HFF-Myc (cell line): ENCODE results near the gene PRR36.

Experiments used
- DNase-seq: peaks from one replicate; pipeline ENCODE4 v3.0.0-alpha.2; 2011; ENCODE audit warnings: low read depth; ENCODE audit errors: extremely low read depth
- H3K4me3 ChIP-seq: replicated peaks from 2 replicates; pipeline ENCODE4 v1.5.1; 2011; ENCODE audit warnings: low read depth, mild to moderate bottlenecking, control low read depth, low read length
- CTCF ChIP-seq: IDR thresholded peaks from 2 replicates; pipeline ENCODE4 v1.5.1; 2012; ENCODE audit warnings: mild to moderate bottlenecking, low read depth, low read length, control low read depth; ENCODE audit errors: missing control alignments

PRR36 gene

GRCh38 chr19:7883796-7884570 lies 9.8 kb upstream of the PRR36 start:
- no peak for TF ChIP-seq CTCF
- no peak overlapping the region for H3K4me3 ChIP-seq
- DNase-seq = no peak

- DNase-seq = no peak
- no peak overlapping the region for H3K4me3 ChIP-seq
- TF ChIP-seq CTCF = no peak
Measured at GRCh38 chr19:7883105-7883504, 8.9 kb upstream of the PRR36 start.

GRCh38 chr19:7881910-7882309 lies 7.7 kb upstream of the PRR36 start:
- no peak overlapping the region for H3K4me3 ChIP-seq
- no peak for TF ChIP-seq CTCF
- no peak for DNase-seq

GRCh38 chr19:7879836-7880235 lies 5.6 kb upstream of the PRR36 start:
- H3K4me3 ChIP-seq = no peak overlapping the region
- TF ChIP-seq CTCF = no peak
- DNase-seq = no peak

- no peak overlapping the region for H3K4me3 ChIP-seq
- DNase-seq = no peak
- no peak for TF ChIP-seq CTCF
Measured at GRCh38 chr19:7879111-7879807, 5.1 kb upstream of the PRR36 start.

- no peak overlapping the region for H3K4me3 ChIP-seq
- DNase-seq = no peak
- TF ChIP-seq CTCF = no peak
Measured at GRCh38 chr19:7877249-7877836, 3.2 kb upstream of the PRR36 start.
